Measurements from ENCODE around the gene PRKAG1. TPM values are rescaled to one million over a fixed set of nuclear protein-coding genes. Genes with fewer than 3 reads are reported as not detected.

PRKAG1 gene
- total and polyA plus RNA-seq, 2 donors (not counting 1 experiment from before 2014, with no cell fraction given): 28.5 to 60.0 TPM

GRCh38 chr12:48994224-48995085 lies 24.1 kb downstream of the PRKAG1 start:
- H3K79me2 ChIP-seq (ENCODE audit: control insufficient read depth, insufficient read depth, low read length): no peaks in the 10 kb centered on the region
- peaks cover 29 to 36% of the 10 kb centered on the region in 2 donors for H3K4me1 ChIP-seq (ENCODE audit: control insufficient read depth in 2 of 2, insufficient read depth in 2 of 2, low read length in 2 of 2)
- intact Hi-C loops (cut with micrococcal nuclease): loop anchor here (2.0 to 5.0 kb wide), 4 partner anchors 14 to 748 kb away; partner anchors contain the start of genes DDX23 and TMBIM6
- H3K9me3 Mint-ChIP-seq (ENCODE audit: insufficient read depth): no peaks in the 10 kb centered on the region
- WGBS (ENCODE audit: insufficient coverage): 52% methylated on average over 8 of the region's 32 CpGs
- H3K4me2 ChIP-seq (replicated peaks; ENCODE audit: low read depth, low read length, poor library complexity, severe bottlenecking): peak overlapping the region; percentile 60
- ChIA-PET CTCF (interaction anchor here (0.9 to 6.7 kb wide), 13 partner anchors 11 to 166 kb away, joined by 3 to 61 read pairs (median 3); partner anchors contain the start of genes ARF3, DDX23, FKBP11 and PRKAG1), POLR2A (interaction anchor here (0.6 kb wide), 1 partner anchor 25 kb away, joined by 4 read pairs; no protein-coding TSS in a partner anchor)
- peaks cover 34% of the 10 kb centered on the region for H3K27me3 Mint-ChIP-seq
- no peak overlapping the region for H3K4me3 ChIP-seq (ENCODE audit: control extremely low read depth in 1 of 5, extremely low read depth in 1 of 5, insufficient read depth in 1 of 5, low read depth in 2 of 5, low read length in 4 of 5)
- H2AFZ ChIP-seq (ENCODE audit: insufficient read depth, low read depth, low read length, poor library complexity, severe bottlenecking): no peak overlapping the region
- no peaks in the 10 kb centered on the region for H4K20me1 ChIP-seq (ENCODE audit: control insufficient read depth, insufficient read depth, low read length, poor library complexity, severe bottlenecking)
- H3K27ac ChIP-seq (ENCODE audit: low read length in 2 of 2): no peak overlapping the region
- H3K9me3 ChIP-seq (ENCODE audit: control extremely low read depth in 1 of 3, control insufficient read depth in 2 of 3, insufficient read depth in 1 of 3, low read length in 2 of 3): peaks cover 0 to 4% (median 0%) of the 10 kb centered on the region in 3 donors
- no peak for ATAC-seq (ENCODE audit: low read depth)
- no peak for DNase-seq
- no peak overlapping the region for H3K9ac ChIP-seq (ENCODE audit: low read length)
- H3K27ac Mint-ChIP-seq: no peak overlapping the region
- no peaks in the 10 kb centered on the region for H3K36me3 ChIP-seq (replicated peaks in 1 of 2; ENCODE audit: control extremely low read depth in 1 of 2, control insufficient read depth in 1 of 2, extremely low read depth in 1 of 2, insufficient read depth in 2 of 2, low read length in 1 of 2)
- H3K27me3 ChIP-seq (replicated peaks in 1 of 4; ENCODE audit: control extremely low read depth in 1 of 4, control insufficient read depth in 3 of 4, insufficient read depth in 4 of 4, low read length in 3 of 4): peaks cover 0 to 67% (median 30%) of the 10 kb centered on the region in 4 experiments
- no peak overlapping the region for H3K4me3 Mint-ChIP-seq
- peaks cover 32% of the 10 kb centered on the region for H3K4me1 Mint-ChIP-seq
- no peak for TF ChIP-seq EZH2 (IDR thresholded peaks at IDR 0.05; ENCODE audit: borderline replicate concordance, insufficient read depth, low read depth, low read length, poor library complexity, severe bottlenecking)
- TF ChIP-seq, protein P1, sequence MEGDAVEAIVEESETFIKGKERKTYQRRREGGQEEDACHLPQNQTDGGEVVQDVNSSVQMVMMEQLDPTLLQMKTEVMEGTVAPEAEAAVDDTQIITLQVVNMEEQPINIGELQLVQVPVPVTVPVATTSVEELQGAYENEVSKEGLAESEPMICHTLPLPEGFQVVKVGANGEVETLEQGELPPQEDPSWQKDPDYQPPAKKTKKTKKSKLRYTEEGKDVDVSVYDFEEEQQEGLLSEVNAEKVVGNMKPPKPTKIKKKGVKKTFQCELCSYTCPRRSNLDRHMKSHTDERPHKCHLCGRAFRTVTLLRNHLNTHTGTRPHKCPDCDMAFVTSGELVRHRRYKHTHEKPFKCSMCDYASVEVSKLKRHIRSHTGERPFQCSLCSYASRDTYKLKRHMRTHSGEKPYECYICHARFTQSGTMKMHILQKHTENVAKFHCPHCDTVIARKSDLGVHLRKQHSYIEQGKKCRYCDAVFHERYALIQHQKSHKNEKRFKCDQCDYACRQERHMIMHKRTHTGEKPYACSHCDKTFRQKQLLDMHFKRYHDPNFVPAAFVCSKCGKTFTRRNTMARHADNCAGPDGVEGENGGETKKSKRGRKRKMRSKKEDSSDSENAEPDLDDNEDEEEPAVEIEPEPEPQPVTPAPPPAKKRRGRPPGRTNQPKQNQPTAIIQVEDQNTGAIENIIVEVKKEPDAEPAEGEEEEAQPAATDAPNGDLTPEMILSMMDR (IDR thresholded peaks at IDR 0.05): no peak

Data from B cell (primary cell).